GM19193 (cell line): ENCODE data around the gene STXBP6.

Experiments
- POLR2A ChIP-seq: IDR thresholded peaks from 4 replicates; pipeline ENCODE4 v1.6.1; 2011; ENCODE audit not compliant: insufficient read depth, insufficient read length; ENCODE audit errors: extremely low read depth

The STXBP6 gene

GRCh38 chr14:24965934-24966578 lies 83.9 kb downstream of the STXBP6 start:
- TF ChIP-seq POLR2A, result no peak

- no peak for TF ChIP-seq POLR2A
Measured at GRCh38 chr14:24965578-24965933, 84.4 kb downstream of the STXBP6 start.

GRCh38 chr14:24964591-24964990 lies 85.4 kb downstream of the STXBP6 start:
- TF ChIP-seq POLR2A, result no peak

- TF ChIP-seq POLR2A, result no peak
Measured at GRCh38 chr14:24964048-24964447, 85.9 kb downstream of the STXBP6 start.

GRCh38 chr14:24960816-24961215 lies 89.1 kb downstream of the STXBP6 start:
- no peak for TF ChIP-seq POLR2A

GRCh38 chr14:24959791-24960331 lies 90.1 kb downstream of the STXBP6 start:
- TF ChIP-seq POLR2A, result no peak

- TF ChIP-seq POLR2A, result no peak
Measured at GRCh38 chr14:24958271-24958670, 91.7 kb downstream of the STXBP6 start.

GRCh38 chr14:24957814-24958213 lies 92.1 kb downstream of the STXBP6 start:
- no peak for TF ChIP-seq POLR2A

- TF ChIP-seq POLR2A, result no peak
Measured at GRCh38 chr14:24956104-24956503, 93.8 kb downstream of the STXBP6 start.

GRCh38 chr14:24954700-24955037 lies 95.3 kb downstream of the STXBP6 start:
- no peak for TF ChIP-seq POLR2A

GRCh38 chr14:24954037-24954699 lies 95.8 kb downstream of the STXBP6 start:
- TF ChIP-seq POLR2A, result no peak

GRCh38 chr14:24952851-24953666 lies 96.9 kb downstream of the STXBP6 start:
- TF ChIP-seq POLR2A, result no peak

- no peak for TF ChIP-seq POLR2A
Measured at GRCh38 chr14:24948261-24948847, 101.6 kb downstream of the STXBP6 start.

- no peak for TF ChIP-seq POLR2A
Measured at GRCh38 chr14:24947131-24947530, 102.8 kb downstream of the STXBP6 start.

GRCh38 chr14:24944800-24945199 lies 105.1 kb downstream of the STXBP6 start:
- no peak for TF ChIP-seq POLR2A
